ENCODE measurements around the gene ENOX1. TPM values are rescaled to one million over a fixed set of nuclear protein-coding genes. Genes with fewer than 3 reads are reported as not detected.

ENOX1 gene
- polyA plus RNA-seq, 5 donors: 5.4 to 8.7 (median 6.1) TPM

DNA sequence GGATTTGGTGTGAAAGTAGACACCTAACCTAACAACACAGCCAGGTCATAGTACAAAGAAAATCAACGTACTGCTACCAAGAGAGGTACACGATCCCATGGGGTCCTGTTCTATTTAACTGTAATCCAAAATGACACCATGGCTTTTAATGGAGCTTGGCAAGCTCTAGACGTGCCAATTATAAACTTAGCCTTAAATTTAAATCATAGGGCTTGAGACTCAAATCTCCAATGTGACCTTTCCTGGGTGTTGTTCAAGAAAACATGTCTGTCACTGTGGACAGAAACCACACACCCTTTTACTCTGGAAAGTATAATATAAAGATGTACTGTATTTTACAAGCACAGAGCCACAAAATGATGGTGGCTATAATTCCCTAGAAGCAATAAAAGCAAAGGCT is 299.3 kb downstream of the ENOX1 start:
- DNase-seq: no peak

DNA sequence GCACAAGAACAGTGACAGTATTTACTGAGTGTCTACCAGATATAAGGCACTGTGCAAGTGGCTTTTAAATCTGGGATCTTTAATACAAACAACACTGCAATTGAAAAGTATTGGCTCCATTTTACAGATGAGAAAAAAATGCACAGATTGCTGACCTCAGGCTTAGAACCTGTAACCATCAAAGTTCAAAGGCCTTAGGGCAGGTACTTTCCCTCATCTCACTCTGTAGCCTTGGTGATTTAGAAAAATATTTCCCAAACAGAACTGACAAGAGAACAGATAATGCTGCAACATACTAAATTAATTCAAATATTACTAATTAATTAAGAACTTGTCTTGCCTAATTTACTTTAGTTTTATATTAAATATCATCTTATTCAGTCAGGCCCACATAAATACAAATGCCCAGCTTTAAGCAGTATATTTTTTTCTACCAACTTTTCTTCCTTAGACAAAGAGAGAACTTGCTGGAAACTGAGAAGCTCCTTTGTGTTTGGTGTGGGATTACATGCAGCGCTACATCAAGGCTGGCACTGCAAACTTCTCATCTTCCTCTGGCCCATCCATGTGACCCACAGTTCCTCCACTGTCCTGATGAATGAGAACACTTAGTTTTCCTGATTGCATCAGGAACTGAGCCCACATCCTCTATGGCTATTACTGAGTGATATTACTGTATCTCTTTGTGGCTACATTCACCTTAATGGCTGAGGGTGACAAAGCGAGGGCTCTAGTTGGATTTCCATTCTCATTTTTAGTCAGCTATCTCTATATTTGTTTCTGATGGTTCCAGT is 302.1 kb downstream of the ENOX1 start:
- no peak for DNase-seq

DNA sequence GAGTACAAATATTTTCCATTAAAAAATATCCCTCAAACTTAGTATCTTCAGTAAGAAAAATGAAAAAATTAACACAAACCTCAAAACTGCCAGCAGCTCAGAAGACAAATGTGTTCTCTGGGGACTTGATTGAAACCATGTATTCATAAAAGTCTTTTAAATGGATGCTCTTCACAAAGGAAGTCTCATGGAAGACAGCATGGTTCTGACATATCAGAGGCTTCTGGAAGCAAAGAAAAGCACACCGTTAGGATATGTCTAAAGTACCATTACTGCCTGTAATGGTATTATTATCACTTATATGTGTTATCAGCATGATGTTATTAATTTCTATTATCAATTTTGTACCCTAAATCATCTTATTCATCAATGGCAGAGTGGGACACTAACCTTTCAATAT is 302.8 kb downstream of the ENOX1 start:
- DNase-seq: no peak

DNA sequence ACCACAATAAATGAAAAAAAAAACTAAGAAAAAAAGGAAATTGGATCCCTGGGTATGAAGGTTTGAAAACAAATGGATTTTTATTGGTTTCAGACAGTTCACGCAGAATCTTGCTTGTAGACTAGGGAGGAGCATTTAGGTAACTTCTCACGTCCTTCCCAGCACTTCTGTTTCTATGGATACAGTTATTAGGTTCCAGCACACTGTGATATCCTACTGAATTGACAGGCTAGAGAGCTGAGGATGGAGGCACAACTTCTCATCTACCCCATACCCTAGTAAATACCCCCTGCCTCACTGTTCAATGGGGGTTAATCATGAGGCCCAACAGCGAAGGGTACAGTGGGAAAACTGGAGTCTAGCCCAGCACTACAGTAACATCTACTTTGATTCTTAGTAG is 304.1 kb downstream of the ENOX1 start:
- no peak for DNase-seq

DNA sequence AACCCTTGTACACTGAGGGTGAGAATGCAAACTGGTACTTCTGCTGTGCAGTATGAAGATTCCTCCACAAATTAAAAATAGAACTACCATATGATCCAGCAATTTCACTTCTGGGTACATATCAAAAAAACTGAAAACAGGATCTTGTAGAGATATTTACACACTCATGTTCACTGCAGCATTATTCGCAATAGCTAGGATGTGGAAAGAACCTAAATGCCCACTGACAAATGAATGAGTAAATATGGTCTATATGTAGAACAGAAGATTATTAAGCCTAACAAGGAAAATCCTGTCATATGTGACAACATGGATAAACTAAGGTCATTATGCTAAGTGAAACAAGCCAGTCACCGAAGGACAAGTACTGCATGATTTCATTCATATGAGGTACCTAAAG is 304.7 kb downstream of the ENOX1 start:
- DNase-seq: no peak

DNA sequence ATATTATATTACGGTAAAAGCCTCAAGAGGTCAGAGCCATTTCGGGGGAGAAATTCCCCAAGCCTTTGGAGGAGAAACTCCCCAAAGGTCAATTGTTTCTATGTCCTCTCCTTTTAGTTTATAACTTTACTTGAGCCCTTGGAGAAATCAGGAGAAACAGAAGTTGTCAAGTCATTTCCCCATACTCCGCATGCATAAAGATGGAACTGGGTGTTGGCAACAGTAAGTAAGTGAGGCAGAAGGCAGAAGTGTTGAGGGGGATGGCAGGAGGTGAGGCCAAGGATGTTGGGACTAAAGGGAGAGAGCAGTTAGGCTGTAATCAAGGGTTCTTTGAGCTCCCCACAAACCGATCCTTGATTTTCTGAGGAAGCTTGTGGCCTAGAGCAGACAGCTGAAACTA is 307.9 kb downstream of the ENOX1 start:
- DNase-seq: no peak

DNA sequence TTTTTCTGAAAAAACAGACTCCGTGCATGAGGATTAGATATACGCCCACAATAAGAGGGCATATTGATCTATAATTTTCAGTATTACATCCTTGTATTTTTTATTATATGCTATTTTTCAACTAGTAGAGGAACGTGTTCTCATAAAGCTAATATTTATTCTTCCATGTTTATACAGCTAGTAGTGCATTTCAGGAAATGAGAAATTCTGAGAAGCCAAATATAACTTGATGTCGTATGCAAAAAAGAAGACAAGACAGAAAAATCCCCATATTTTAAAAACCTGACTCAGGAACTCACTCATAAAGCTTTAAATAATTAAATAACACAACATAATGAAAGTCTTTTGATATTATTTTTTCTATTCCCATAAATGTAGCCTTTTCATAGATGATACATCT is 308.6 kb downstream of the ENOX1 start:
- no peak for DNase-seq

DNA sequence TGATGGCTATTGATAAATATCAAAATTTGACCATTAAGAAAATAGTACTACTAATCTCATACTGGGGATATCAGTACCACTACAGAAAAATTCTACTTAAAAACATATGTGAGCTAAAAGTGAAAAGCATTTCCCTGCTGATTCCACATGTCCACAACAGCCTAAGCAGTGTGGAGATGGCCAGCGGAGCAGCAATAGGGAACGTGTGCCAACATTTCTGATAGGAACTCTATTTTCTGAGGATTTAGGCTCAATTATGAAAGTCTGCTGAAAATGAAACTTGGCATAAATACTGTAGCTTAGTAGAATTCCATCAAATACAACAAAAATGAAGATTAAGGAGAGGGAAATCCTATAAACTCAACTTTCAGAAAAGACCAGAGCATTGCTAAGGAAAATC is 311.6 kb downstream of the ENOX1 start:
- peak; percentile 58 to 63 for DNase-seq

DNA sequence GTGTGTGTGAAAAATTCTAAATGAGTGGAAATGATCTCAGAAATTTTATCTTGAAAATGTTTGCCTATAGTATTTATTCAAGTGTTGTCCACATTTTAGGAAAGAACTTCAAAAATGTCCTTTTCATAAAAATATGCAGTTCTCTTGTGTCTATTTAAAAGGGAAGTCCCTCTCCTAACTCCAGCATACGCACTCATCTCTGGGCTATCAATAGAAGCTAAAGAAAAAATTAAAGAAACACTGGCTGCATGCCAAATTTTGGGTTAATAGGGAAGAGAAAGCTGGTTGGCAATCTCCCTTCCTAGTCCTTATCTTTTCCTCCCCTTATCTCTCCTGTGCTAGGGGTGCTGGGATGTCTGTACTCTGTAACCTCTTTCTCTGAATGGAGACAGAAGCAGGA is 313.3 kb downstream of the ENOX1 start:
- DNase-seq: no peak

DNA sequence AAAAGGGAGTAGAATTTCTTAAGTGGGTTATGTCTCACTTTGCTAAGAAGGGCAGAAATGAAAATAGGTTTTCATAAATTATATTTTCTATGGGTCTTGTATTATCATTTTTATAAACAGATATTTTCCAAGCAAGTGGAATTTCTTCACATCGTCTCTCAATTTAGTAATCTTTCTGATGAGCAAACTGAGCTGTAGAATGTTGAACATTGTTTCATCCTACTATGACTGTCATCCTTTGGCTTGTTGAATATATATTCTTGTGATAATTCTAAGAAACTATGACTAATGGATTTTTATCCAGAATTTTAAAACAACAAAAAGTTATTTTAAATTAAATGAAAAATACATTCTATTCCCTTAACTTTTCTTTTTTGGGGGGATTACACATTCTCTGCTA is 313.8 kb downstream of the ENOX1 start:
- DNase-seq: no peak

DNA sequence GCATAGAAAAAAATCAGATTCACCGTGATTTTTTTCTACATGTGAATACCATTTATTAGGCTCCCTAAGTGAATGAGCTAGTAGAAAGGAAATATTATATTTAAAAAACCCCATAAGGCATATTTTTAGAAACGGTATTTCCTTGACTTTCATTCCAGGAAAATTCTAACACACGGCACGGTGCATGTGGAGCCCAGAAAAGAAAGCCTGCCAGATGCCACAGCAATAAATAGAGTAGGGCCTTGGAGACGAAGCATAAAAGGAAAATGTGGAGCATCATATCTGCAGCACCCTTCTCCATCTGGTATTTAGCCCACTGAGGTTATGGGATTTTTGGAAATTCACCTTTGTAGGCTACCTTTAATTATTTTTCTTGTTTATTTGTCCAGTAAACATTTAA is 314.4 kb downstream of the ENOX1 start:
- DNase-seq: no peak

DNA sequence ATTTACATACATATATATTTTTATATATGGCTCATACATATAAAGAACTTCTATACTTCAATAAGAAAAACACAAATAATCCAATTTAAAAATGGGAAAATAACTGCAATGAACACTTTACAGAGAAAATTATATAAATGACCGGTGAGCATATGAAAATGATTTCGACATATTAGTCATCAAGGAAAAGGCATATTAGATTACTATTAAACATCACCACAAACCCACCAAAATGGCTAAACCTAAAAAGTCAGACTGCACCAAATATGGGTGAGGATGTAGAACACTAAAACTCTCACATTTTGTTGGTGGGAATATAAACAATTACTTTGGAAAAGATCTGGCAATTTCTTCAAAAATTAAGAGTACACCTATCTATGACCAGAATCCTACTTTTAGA is 316.2 kb downstream of the ENOX1 start:
- no peak for DNase-seq

DNA sequence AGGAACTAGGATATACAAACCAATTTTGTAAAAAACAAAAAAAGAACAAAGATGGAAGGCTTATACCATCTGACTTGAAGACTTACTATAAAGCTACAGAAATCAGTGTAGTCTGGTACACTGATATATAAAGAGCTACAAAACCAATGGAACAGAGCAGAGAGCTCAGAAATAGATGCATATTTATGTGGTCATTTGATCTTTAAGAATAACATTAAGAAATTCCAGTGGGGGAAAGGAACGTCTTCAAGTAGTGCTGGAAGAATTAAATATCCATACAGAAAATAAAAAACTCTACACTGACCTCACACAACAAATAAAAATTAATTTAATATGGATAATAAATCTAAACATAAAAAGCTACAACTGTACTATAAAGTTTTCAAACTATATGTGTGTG is 317.0 kb downstream of the ENOX1 start:
- no peak for DNase-seq

DNA sequence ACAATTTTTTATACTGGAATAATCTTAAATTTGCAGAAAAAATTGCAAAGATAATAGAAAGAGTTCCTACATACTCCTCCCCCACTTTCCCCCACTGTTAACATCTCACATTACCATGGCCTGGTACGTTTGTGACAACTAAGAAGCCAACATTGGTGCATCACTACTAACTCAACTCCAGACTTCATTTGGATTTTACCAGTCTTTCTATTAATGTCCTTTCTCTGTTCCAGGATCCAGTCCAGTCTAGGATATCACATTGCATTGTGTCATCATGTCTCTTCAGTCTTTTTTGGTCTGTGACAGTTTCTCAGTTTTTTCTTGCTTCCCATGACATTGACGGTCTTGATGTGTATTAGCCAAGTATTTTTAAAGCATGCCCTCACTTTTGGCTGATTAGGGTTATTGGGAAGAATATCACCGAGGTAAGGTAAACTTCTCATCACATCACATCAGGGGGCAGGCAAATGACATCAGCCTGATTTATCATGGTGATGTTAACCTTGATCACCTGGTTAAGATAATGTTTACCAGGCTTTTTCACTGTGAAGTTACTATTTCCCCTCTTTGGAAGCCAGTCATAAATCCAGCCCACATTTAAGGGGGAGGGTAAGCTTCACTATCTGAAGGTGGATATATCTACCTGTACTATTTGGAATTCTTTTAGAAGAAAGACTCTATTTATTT is 322.1 kb downstream of the ENOX1 start:
- DNase-seq: no peak

DNA sequence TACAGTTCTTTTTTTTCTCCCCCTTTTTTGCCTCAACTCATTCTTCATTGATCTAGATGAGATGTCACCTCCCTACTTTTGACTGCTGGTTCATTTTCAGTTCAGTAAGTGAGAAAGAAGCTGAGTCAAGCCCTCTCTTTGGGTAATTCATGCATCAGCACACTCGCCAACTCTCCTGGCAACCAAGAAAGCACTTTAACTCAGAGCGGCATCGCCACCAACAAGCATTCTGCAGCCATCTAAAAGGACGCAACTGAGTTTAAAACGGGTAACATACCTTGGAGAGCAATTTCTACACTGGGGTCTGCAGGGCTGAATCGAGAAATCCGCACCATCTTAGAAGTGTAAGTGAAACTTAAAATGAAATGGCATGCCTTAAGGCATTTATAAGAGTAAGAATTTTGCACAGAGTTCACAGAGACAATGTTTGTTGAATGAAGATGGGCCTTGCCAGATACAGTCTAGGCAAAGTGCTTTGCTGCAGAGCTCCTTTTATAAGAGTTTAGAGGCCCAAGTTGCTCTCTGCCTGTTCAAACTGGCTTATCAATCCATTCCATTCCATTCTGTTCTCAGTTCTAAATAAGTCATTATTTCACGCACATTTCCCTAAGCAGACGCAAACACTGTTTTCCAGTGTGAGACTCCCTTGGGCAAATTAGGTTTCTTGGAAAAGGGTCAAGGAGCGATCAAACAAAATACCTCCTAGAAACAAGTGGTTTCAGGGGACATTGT is 338.0 kb downstream of the ENOX1 start:
- DNase-seq: no peak

DNA sequence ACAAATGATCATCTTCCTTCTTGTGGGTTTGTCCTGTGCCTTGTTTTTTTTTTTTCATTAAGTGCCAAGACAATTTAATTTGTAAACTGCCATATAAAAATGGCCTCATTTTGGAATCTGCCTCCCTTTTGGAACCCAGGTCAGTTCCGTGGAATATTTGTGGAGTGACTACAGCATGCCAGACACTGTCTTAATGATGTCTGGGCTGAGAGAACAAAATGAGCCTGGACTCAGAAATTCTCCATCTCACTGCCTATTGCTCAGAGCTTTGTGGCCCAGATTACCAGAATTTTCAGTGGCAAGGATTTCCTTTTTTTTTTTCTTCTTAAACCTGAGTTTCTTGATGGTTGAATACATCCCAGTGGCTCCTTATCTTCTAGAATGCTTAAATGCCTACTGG is 340.6 kb downstream of the ENOX1 start:
- DNase-seq: no peak

DNA sequence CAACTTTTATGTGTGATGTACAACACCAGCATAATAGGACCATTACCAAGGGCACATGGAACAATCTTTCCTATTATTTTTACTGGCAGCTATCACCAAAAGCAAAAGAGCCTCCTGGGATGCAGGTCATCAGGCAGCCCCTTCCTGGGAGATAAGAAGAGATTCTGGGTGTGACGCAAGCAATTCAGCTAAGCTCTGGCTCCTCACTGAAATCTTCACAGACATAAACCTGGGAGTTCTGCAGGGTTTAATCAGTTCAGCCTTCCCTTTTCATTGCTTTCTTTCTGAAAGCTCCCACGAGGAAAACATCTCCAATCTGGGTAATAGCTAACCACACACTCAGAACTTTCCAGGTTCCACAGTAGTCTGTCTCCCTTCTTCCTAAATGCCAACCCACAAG is 341.1 kb downstream of the ENOX1 start:
- DNase-seq: no peak

DNA sequence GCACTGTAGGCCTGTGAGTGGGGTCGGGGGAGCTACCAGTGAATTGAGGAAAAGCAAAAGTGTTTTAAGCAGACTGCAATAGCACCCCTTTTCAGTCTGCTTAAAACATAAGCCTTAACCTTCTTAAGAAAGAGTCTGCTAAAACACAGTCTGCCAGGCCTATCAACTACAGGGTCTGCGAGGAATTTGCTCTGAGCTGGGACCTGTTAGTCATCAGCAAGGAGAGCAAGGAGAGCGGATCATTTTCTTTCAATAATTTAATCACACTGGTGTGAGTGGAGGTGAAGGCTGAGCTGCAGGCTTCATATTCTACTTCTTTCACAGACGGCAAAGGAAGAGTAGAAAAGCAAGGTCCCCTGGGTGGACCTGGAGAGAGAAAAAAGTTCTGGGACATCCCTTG is 342.7 kb downstream of the ENOX1 start:
- DNase-seq: no peak

DNA sequence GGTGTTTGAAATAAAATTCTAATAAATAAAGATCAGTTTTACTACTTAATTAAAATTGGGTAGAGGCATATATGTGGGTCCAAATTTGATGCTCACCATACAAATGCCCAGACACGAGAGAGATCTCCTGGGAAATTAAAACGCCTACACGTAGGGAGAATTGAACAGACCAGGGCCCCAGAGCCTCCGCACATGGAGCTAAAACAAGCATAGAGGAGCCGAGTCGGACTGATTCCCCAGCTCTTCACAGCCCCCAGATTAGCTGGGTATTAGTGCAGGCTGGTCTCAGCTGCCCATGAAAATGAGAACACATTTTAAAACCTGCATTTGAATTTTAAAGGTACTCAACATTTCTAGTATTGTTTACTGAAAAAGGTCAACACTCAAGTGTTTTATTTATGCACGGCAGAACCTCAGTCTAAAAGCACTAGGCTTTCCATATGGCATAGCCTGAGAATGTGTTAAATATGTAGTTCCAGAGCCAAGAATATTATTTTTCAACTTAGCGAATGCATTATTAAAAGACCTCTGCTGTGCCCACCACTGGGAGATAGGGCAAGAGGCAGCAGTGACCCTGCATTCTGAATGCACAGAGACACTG is 344.8 kb downstream of the ENOX1 start:
- no peak for DNase-seq

DNA sequence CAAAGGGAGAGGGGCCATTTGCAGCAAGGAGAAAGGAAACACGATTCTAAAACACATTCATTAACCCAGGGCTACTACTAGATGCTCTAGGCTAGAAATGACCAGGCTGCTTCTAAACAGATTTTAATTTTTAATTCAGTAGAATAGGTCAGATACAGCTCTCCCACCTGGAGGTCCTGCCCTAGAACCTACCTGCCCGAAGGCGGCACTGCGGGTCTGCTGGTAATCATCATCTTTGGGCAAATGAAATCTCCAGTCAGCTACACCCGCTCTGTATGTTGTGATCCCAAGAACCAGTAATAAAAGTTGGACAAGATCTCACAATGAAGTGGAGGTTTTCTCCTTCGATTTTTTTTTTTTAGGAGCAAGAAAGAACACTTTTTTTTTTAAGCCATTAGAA is 345.3 kb downstream of the ENOX1 start:
- no peak for DNase-seq

DNA sequence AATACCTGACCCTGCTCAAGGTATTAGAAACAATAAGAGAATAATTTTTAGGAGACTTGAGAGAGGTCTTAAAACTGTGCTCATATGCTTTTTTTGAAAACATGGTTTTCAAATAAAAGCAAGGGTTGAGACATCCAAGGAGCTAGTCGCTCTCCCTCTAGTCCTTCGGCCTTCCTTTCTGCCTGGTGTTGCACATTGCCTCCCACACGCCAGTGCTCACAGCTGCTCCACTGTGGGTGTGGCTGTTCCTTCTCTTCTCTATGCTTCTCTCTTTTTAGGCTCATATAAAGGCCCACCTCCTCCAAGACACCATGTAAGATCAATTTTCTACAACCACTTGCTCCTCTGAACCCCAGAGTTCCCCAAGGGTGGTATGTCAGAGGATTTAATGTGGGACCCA is 352.6 kb downstream of the ENOX1 start:
- no peak for DNase-seq

DNA sequence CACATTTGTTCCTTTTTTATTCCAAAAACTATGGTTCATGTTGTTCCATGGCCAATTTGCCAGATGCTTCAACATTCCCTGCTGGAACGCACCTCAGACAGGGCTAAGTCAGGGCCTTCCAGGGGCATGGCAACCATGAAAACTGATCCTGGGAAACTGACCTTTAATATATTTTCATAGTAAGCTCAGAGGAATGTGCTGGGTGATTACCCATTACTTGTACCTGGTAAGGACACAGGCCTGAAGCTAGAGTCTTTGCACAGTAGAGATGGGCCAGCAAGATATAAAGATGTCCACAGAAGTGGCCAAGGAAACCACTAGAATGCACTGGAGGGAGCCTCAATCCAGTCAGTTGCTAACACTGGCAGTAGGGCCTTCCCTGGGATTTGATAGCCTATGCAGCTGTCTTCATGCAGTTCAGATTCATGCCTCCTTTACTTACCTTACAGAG is 353.1 kb downstream of the ENOX1 start:
- no peak for DNase-seq

DNA sequence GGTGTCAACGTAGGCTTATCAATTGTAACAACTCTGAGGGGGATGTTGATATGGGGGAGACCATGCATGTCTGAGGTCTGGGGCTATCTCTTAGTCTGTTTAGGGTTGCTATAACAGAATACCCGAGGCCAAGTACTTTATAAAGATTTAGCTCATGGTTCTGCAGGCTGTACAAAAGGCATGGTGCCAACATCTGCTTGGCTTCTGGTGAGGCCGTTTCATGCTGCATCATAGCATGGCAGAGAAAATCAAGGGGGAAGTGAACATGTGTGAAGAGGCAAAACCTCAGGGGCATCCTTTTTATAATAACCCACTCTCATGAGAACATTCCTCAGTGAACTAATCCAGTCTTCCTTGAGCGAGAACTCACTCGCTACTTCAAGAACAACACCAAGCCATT is 353.8 kb downstream of the ENOX1 start:
- DNase-seq: no peak

All from right lung (tissue), 5 donors.